ENCODE measurements around the gene ZBED1. TPM values are rescaled to one million over a fixed set of nuclear protein-coding genes. Genes with fewer than 3 reads are reported as not detected.
A peak's percentile ranks its signal among the peaks of the same experiment; 100 is the strongest.

Gene ZBED1
- total RNA-seq, 3 donors from 2014 or later = 37.6 to 38.7 (median 37.6) TPM

DNA sequence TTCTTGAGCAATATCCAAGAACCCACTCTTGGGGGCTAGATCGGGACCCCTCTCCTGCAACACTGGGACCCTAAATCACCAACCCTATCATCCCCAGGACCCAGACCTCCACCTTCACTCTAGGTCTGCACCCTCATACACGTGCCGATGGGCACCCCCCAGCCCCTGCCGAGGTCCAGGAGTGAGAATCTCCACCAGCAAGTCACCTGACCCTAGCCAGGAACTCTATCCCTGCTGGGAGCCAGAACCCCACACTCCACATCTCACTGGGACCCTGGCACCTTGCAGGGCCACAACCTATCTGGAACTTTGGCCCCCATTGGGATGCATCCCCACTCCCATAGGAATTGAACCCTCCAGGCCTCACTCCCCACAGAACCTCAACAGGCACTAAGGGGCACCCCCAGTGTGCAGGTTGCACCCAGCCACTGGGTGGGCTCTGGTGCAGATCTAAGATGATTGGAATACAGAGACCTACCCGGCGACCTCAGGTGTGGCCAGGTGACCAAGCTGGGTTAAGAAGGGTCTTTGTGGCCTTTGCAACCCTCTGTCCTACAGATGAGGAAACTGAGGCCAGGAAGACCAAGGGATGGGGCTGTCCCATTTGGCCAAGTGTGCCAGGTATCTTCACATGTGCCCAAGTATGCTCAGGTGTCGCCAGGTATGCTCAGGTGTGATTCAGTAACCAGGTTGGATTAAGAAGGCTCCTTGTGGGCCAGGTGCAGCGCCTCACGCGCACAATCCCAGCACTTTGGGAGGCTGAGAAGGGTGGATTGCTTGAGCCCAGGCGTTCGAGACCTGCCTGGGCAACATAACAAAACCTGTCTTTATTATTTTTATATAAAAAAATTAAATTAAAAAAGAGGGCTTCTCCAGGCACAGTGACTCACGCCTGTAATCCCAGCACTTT lies 3.1 kb upstream of the ZBED1 start:
- Histone ChIP-seq H3K9me3 (no peaks in the 10 kb centered on the region), H3K27me3 (no peaks in the 10 kb centered on the region), H3K36me3 (no peaks in the 10 kb centered on the region), H3K27ac (no peak overlapping the region), H3K4me1 (peaks cover 0 to 6% of the 10 kb centered on the region in 2 donors), H3K4me3 (no peak overlapping the region)
- no peak for DNase-seq (ENCODE audit: low spot score in 2 of 2)
- TF ChIP-seq, protein P1, sequence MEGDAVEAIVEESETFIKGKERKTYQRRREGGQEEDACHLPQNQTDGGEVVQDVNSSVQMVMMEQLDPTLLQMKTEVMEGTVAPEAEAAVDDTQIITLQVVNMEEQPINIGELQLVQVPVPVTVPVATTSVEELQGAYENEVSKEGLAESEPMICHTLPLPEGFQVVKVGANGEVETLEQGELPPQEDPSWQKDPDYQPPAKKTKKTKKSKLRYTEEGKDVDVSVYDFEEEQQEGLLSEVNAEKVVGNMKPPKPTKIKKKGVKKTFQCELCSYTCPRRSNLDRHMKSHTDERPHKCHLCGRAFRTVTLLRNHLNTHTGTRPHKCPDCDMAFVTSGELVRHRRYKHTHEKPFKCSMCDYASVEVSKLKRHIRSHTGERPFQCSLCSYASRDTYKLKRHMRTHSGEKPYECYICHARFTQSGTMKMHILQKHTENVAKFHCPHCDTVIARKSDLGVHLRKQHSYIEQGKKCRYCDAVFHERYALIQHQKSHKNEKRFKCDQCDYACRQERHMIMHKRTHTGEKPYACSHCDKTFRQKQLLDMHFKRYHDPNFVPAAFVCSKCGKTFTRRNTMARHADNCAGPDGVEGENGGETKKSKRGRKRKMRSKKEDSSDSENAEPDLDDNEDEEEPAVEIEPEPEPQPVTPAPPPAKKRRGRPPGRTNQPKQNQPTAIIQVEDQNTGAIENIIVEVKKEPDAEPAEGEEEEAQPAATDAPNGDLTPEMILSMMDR (IDR thresholded peaks at IDR 0.05) = no peak
- TF ChIP-seq POLR2A (IDR thresholded peaks at IDR 0.05) = no peak
- no peak for TF ChIP-seq POLR2AphosphoS5 (IDR thresholded peaks at IDR 0.05)
- intact Hi-C loops (cut with DNase I; ENCODE audit: low total_unique reads) = loop anchor here (5.0 kb wide), 1 partner anchor 292 kb away; no protein-coding TSS in a partner anchor

DNA sequence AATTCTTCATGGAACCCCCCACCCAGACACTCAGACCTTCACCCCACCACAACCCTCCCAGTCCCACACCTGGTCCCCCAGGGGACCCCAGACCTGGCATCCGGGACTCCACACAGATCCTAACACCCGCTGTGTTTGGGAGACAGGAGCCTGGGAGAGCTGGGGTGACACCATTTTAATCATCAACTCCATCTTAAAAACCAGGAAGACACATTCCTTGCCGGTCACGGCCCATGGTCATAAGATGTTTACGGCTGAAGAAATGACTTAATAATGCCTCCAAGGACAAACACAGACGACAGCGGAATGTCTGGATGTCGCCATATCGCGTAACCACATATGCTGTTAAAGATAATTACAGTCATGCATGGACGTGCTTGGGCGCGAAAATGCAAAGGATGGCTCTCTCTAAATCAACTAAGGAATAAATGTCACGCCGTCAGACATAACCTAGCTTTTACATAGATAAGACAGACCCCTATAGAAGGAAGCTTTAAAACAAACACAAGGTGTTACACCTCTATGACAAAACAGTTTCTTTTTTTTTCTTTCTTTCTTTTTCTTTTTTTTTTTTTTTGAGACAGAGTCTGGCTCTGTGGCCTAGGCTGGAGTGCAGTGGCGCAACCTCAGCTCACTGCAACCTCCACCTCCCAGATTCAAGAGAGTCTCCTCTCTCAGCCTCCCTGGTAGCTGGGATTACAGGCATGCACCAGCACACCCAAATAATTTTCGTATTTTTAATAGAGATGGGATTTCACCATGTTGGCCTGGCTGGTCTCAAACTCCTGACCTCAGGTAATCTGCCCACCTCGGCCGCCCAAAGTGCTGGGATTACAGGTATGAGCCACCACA lies 2.1 kb upstream of the ZBED1 start:
- H3K36me3 ChIP-seq = no peaks in the 10 kb centered on the region
- H3K9me3 ChIP-seq = no peaks in the 10 kb centered on the region
- no peak for DNase-seq (ENCODE audit: low spot score in 2 of 2)
- H3K4me3 ChIP-seq = no peak overlapping the region
- H3K27me3 ChIP-seq = no peaks in the 10 kb centered on the region
- H3K4me1 ChIP-seq = peaks cover 0 to 6% of the 10 kb centered on the region in 2 donors
- intact Hi-C loops (cut with DNase I; ENCODE audit: low total_unique reads) = loop anchor here (5.0 kb wide), 1 partner anchor 291 kb away; no protein-coding TSS in a partner anchor
- H3K27ac ChIP-seq = peak overlapping the region in 1 of 2 donors; percentile 48
- TF ChIP-seq POLR2A (IDR thresholded peaks at IDR 0.05) (no peak), POLR2AphosphoS5 (IDR thresholded peaks at IDR 0.05) (peak in 2 of 3 donors; percentile 13 to 39)

DNA sequence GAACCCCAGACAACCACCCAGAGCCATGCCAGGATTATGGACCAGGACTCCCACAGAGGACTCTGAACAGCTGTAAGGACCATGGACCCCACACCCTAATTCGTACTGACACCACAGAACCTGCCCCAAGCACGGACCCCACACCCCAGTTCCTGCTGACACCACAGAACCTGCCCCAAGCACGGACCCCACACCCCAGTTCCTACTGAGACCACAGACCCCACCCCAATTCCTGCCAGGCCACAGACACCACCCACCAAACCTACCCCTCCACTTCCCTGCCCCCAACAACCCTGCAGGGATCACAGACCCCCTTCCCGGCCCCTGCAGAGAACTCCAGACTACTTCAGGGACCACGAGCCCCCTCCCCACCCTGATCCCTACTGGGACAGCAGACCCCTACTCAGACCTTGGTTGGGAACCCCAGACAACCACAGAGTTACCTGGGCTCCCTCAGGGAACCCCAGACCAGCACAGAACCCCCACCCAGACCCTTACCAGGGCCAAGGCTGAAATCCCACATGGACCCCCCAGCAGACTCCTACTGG lies 1.4 kb upstream of the ZBED1 start:
- no peak for DNase-seq (ENCODE audit: low spot score in 2 of 2)

DNA sequence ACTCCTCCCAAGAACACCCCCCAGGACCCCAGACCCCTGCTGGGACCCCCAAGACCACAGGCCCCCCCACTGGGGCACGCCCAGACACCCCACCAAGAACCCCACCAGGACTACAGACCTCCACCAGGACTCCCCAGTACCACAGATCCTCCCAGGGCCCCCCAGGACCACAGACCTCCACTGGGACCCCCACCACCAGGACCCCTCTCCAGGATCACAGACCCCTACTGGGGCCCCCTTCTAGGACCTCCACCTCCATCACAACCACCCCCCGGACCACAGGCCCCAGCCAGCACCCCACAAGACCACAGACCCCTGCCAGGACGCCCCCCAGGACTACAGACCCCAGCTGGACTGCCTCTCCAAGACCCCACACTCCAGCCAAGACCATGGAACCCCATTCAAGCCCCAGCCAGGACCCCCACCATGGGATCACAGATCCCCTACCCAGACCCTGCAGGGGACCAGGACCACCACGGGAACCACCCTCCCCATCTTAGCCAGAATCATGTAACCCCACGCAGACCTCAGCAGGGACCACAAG lies 855 bp upstream of the ZBED1 start:
- TF ChIP-seq, protein P1 (IDR thresholded peaks at IDR 0.05) = no peak
- no peak for TF ChIP-seq POLR2A (IDR thresholded peaks at IDR 0.05)
- TF ChIP-seq POLR2AphosphoS5 (IDR thresholded peaks at IDR 0.05) = no peak
- Histone ChIP-seq H3K27ac (peak overlapping the region in 1 of 2 donors; percentile 92), H3K36me3 (no peaks in the 10 kb centered on the region), H3K9me3 (no peaks in the 10 kb centered on the region), H3K4me3 (no peak overlapping the region), H3K27me3 (no peaks in the 10 kb centered on the region), H3K4me1 (peaks cover 0 to 6% of the 10 kb centered on the region in 2 donors)
- no peak for DNase-seq (ENCODE audit: low spot score in 2 of 2)
- intact Hi-C loops (cut with DNase I; ENCODE audit: low total_unique reads) = loop anchor here (5.0 kb wide), 1 partner anchor 289 kb away; no protein-coding TSS in a partner anchor

More for the DNA sequence above, 1.4 kb upstream of the ZBED1 start:
- H3K9me3 ChIP-seq = no peaks in the 10 kb centered on the region
- H3K4me1 ChIP-seq = peaks cover 0 to 6% of the 10 kb centered on the region in 2 donors
- H3K4me3 ChIP-seq = no peak overlapping the region
- H3K36me3 ChIP-seq = no peaks in the 10 kb centered on the region
- intact Hi-C loops (cut with DNase I; ENCODE audit: low total_unique reads) = loop anchor here (5.0 kb wide), 1 partner anchor 290 kb away; no protein-coding TSS in a partner anchor
- TF ChIP-seq, protein P1 (IDR thresholded peaks at IDR 0.05) = no peak
- TF ChIP-seq POLR2A (IDR thresholded peaks at IDR 0.05) (no peak), POLR2AphosphoS5 (IDR thresholded peaks at IDR 0.05) (no peak)
- peak overlapping the region in 1 of 2 donors; percentile 48 for H3K27ac ChIP-seq
- no peaks in the 10 kb centered on the region for H3K27me3 ChIP-seq
